NCI-H526 treated with DMSO at 0.1 percent for 48 hours (cell line): ENCODE results near the gene THYN1.
"Not testable (repeated sequence)": the region's sequence is repeated elsewhere in the genome, so short reads cannot be mapped to it uniquely, and the experiment has no call there.

Experiments
- DNase-seq: peaks from one replicate; lab custom pipeline; 2025; lab: John Stamatoyannopoulos, UW

The THYN1 gene

DNA sequence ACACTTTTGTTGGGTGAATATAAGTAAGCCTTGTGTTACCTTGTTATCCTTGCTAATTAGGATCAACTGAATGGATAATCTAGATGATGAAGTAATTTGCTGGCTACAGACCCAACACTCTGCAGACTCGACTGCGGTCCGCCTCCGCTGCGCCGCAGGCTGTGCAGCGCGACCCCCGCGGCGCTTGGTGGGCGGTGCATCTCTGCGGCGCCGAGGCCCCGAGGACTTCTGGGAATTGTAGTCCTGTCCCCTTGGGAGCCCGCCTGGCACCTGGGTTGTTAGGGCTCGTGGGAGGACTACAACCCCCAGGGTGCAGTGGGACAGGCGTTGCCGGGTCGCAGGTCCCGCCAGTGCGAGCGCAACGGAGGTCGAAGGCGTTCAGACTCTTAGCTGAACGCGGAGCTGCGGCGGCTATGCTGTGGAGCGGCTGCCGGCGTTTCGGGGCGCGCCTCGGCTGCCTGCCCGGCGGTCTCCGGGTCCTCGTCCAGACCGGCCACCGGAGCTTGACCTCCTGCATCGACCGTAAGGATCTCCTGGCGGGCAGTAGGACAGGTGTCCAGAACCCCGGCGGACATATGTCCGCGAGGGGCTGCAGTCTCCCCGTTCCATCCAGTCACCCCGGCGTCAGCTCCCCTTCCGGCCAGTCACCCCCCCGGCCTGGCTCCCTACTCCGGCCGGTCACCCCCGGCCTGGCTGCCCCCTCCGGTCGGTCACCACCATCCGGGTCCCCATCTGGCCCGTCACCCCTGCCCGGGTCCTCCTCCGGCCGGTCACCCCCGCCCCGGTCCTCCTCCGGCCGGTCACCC, at the start of gene THYN1, which contains the start of gene ACAD8:
THYN1 (minus strand) TSS at position 165 of the 806 bp plus-strand sequence. CDS start 470 bp downstream, outside the sequence.
ACAD8 (plus strand) TSS at position 381 of the 806 bp plus-strand sequence; CDS start at position 414, 33 bp downstream.
- peak; percentile 99 for DNase-seq

DNA sequence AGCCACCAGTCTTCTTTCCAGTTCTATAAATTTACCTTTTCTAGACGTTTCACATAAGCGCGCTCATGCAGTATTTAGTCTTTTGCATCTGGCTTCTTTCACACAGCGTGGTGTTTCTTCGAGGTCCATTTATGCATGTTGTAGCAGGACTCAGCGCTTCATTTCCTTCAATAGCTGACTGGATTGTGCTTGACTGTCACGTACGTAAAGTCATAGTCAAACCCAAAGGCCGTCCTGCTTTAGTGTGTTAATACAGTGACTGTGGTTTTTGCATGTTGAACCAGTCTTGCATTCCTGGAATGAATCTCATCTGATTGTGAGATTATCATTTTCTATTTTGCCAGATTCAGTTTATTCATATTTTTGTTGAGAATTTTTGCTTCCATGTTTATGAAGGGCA, 41.5 kb upstream of the THYN1 start:
- DNase-seq = no peak

DNA sequence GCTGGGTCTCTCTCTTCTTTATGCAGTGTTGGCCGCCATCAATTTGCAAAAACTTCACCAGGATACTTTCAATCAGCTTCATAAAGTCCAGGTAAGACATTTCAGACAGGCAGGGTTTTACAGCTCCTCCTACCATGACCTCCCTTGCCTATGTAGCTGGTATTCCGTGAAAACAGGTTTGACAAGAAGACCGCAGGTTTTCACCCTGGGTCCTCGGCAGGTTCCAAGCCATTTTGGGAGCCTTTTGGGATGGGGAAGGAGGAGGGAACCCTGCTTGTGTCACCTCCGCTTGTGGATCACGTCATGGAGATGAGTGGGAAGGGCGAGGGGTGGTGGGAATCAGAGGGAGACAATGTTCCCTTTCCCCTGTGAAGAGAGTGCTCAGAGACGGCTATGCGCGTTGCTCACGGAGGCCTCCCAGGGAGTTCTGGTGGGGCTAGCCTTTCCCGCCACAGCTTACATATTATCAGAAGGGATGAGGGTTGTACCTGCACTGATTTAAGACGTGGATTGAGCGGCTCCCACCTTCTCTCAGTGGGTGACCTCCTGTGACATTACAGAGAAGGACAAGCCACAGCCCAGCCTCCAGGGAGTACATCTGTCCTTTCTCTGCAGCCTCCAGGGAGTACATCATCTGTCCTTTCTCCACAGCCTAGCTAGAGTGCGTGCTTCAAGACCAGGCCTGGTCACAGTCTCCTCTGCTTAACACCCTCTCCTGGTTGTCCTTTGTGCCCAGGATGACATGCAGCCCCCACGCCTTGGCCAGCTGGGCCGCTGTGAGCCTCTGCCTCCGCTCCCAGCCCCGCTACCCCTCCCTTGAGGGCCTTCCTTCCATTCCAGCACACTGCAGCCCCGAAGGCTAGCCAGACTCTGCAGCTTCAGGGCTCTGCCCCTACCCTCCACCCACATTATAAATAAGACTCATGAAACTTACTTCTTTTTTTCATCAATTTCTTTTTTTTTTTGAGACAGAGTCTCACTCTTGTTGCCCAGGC, 40.3 kb upstream of the THYN1 start:
- DNase-seq = no peak

DNA sequence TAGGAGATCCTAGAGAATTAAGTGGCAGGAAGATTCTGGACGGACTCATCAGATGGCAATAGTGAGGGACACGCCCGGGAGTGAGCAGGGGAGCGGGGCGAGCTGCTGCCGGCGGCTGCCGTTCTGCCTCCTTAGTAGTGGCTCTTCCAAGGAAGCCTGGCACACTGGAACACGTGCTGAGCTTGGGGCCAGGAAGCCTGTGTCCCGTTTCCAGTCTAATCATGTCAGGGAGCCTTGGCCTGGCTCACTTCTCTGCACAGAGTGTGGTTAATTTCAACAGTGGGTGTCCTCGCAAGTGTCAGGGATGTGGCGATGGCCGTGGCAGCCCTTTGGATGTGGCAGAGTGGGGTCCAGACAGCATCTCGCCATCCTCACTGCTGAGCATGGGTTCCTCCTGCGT, 39.5 kb upstream of the THYN1 start:
- DNase-seq = no peak

DNA sequence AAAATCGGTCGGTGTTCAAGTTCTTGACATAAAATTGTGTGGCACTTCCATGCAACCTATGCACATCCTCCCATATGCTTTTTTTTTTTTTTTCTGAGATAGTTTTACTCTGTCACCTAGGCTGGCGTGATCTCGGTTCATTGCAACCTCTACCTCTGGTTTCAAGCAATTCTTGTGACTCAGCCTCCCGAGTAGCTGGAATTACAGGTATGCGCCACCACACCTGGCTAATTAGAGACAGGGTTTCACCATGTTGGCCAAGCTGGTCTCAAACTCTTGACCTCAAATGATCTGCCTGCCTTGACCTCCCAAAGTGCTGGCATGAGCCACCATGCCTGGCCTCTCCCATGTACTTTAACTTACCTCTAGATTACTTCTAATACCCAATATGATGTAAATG, 38.0 kb upstream of the THYN1 start:
- DNase-seq = no peak

DNA sequence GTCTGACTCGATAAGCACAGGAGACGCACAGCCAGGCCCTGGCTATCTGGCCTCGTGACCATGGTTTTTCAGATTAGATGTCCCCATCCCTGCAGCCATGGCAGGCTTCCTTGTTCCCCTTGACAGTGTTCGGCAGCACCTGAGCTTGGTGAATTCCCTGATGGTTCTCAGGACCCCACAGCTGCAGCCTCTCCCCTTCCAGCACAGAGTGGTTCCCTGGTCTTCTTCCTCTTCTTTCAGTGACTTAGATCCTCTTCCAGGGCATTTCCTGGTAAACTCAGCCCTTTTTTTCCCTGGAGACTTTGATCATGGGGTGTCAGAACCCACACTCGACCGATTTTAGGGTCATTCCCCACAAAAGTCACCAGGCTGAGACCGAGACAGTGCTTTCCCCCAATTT, 37.5 kb upstream of the THYN1 start:
- no peak for DNase-seq

DNA sequence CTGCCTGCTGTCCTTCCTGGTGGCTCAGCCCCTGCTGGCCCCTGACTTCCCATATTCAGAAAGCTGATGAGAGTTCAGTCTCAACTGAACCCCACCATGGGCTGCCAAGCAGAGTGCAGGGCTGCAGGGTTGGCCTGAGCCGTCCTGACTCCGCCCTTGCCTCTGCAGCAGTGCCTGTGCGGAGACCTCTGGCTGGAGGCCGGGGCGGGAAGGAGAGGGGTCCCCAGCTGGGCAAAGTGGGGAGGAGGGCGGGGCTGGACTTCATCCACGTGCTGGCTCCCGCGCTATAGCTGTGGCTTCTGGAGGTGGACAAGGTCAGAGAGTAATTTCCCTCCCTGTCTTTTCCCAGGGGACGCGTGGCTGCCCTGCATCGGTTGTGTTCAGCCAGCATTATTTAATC, 36.6 kb upstream of the THYN1 start:
- DNase-seq = no peak

DNA sequence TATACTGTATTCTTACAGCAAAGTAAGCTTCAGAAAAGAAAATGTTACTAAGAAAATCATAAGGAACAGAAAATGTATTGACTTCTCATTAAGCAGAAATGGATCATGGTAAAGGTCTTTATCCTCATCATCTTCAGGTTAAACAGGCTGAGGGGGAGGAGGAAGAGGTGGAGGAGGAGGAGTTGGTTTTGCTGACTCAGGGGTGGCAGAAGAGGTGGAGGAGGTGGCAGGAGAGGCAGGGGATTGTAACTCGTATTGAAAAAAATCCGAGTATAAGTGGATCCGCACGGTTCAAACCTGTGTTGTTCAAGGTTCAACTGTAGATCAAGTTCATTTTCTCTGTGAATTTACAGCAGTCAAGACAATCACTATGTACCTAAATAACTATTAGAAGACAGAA, 36.0 kb upstream of the THYN1 start:
- no peak for DNase-seq

DNA sequence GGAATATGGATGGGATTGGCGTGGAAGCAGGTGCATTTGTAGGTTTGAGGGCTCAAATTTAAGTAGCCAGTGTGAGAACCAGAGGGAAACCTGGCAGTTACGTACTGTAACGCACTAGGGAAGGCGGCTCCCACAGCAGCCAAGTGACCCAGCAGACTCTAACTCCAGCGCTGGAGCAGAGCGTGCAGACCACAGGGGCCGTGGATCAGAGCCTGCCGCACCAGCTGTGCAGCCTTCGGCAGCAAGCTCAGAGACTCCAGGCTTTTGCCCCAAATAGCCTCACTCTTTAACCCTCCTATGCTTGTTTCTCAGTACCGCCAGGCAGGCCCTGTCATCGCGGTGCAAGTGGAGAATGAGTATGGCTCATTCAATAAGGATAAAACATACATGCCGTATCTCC, 35.3 kb upstream of the THYN1 start:
- DNase-seq = no peak

DNA sequence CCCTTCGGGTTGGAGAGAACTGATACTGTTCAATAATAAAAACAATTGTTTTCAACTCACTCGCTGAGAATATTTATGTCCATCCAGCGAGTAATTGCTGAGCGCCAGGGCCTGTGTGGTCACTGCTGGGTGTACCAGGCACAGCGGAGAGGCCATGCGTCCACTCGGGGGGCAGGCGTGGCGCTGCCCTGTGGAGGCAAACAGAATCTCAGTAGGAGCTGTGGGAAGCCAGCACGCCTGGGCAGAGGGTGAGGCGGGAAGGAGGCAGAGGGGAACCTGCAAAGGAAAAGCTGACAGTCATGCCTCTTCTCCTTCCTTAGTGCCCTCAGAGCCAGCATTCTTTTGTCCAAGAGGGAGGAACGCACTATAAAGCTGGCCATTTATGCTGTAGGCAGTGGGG, 34.4 kb upstream of the THYN1 start:
- no peak for DNase-seq

DNA sequence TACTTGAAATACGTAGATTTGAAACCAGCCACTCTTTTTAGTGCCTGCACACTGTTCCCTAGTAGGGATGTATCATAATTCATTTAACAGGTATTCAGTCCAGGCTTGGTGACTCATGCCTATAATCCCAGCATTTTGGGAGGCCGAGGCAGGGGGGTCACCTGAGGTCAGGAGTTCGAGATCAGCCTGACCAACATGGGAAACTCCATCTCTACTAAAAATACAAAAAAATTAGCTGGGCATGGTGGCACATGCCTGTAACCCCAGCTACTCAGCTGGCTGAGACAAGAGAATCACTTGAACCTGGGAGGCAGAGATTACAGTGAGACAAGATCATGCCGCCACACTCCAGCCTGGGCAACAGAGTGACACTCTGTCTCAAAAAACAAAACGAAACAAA, 31.2 kb upstream of the THYN1 start:
- not testable (repeated sequence) for DNase-seq

DNA sequence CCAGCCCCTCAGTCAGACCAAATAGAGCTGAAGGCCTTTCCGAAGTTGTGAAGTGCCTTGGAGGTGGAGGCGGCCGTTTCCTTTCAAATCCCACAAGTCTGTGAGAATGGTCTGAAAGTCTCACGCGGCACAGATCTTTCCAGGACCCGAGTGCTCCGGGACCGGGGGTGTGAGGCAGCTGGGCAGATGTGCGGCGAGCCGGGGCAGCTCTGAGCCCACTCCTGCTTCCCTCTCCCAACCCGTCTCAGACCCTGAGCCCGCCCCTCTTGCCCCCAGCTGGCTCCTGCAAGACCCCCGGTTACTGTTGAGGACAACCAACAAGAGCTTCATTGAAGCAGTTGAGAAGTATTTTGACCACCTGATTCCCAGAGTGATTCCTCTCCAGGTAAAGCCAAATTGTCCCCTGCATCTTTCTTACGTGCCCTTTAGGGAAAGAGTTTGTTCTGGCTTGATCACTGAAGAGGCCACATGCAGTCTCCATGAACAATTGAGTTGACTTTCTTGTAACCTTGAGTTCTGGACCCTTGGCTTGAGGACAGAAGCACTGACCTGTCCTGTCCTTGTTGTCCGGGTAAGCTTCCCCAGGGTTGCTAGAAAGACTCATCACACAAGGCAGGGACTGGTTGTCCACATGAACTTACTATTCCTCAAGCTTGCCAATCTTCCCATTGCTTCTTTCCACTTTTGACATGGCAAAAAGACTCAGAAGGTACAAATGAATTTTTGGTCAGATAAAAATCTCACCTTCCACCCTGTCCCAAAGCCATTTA, 30.5 kb upstream of the THYN1 start:
- DNase-seq = no peak

DNA sequence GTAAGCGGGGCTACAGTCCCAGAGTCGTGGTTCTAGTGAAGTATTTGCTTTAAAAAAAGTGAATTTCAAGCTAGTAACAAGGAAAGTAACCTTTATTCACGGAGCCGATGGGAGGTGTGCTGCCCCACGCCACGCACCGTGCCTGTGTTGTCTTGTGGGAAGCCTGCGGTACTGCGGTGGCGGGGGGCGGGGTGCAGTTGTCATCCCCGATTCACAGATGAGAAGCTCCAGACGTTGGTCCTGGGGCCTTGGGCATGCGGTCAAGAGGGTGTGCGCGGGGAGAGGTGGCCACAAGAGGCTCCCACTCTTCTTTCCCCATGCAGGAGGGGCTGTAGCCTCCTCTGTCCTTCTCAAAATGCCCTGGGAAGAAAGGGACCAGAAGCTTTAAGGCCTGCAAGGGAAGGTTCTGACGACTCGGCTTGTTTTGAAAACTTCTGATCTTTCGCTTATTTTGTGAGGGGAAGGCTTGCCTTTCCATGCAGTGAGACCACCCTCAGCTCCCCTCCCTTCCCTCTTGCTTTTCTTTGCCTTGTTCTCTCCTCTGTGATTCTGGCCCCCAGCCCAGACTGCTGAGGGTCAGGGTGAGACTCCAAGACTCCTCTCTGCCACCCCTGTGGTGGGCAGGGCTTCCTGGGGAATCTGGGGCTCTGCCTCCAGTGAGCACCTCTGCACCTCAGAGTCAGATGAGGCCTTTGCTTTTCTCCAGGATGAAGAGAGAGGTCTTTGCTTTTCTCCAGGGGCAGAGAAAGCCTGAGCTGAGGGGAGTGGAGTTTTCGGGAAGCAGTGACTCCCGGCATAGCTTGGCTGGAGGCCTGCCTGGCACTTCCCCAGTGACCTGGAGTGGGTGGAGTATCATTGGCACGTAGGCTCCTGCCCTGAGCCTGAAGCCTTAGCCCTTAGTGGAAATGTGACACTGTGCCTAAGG, 29.2 kb upstream of the THYN1 start:
- DNase-seq = no peak

DNA sequence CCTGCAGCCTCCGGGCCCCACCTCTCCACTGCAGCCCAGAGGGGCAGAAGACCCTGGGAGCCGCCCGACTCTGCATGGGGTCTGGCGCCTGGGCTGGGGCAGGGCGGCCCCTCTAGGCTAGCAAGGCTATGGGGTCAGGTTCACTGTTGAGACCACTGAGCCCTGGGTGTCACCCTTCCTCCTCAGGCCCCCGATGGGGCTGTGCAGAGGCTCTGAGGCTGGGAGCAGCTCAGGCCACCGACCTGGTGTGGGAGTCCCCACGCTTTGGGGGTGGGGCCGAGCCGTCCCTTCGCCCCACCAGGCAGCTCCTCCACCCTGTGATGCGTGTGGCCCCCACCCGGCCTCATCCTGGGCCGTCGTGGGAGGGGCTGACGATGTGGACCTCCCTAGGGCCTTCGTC, 28.5 kb upstream of the THYN1 start:
- not testable (repeated sequence) for DNase-seq

DNA sequence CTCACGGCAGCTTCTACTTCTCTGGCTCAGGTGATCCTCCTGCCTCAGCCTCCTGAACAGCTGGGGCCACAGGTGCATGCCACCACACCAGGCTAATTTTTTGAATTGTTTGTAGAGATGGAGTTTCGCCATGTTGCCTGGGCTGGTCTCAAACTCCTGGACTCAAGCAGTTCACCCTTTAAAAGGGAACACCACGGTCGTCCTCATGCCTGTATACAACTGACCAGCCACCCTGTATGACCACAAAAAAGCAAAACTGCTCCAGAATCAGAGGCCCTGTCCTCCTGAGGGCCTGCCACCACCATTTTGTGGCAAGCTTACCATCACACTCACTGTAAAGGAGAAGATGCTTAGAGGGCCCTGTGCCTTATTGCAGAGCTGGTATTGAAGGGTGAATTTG, 25.2 kb upstream of the THYN1 start:
- no peak for DNase-seq

DNA sequence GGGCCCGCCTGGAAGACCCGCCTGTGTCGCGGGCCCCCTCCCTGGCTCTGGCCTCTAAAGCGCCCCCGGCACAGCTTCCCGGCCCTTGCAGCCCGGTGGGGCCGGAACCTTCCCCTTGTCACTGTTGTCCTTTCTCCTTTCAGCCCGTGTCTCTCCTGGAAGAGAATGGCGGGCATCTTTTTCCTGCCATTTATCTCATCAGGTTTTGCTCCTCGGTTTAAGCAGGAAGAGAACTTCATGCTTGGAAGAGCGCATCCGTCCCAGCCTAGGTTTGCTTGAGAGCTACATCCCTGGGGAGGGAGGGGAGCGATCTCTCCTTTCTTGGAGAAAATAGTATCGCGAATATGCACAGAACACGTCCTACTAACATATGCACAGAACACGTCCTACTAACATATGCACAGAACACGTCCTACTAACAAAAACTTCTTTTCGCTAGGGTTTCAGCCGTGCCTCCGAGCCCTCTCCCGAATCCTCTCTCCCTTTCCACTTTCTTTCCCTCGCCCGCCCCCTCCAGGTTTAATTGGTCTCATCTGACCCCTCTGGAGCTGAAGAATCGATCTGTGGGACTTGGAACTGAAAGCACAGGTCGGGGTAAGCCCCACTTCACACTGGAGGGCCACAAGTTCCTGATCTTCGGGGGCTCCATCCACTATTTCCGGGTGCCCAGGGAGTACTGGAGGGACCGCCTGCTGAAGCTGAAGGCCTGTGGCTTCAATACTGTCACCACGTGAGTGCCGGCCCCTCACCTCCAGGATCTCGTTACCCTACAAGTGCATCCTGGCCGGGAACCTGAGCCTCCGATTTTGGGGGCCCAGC, 24.2 kb upstream of the THYN1 start:
- no peak for DNase-seq

DNA sequence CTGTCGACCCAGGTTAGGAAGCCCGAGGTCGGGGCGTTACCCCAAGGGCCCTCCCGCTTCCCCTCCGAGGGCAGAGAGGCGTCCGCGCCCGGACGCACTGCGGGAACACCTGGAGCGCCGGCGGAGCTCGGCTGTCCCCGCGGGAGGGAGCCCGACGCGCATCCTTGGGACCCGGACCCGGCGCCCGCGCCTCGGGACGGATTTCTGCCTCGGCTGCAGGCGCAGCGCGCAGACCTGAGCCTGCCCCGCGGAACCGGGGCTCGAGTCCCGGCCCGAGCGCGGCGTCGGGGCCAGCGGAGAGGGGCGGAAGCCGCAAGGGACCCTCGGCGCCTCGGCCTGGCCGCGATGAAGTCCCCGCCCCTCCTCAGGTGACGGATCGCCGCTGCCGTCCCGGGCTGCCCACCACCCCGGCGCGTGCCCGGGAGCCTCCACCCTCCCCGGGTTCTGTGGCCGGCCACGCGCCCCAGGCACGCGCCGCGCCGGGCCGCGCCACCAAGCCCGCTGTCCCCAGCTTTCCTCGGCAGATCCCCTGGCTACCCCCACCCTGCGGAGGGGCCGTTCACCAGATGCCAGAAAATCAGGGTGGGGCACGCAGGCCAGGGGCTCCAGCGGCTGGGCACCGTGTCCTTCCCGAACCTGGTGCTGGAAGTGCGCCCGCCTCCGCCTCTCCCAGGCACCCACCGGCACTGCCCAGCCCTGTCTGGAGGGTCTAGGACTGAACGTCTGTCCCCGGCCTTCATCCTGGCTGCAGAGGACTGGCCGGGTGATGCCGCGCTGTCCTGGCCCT, 23.4 kb upstream of the THYN1 start:
- no peak for DNase-seq

DNA sequence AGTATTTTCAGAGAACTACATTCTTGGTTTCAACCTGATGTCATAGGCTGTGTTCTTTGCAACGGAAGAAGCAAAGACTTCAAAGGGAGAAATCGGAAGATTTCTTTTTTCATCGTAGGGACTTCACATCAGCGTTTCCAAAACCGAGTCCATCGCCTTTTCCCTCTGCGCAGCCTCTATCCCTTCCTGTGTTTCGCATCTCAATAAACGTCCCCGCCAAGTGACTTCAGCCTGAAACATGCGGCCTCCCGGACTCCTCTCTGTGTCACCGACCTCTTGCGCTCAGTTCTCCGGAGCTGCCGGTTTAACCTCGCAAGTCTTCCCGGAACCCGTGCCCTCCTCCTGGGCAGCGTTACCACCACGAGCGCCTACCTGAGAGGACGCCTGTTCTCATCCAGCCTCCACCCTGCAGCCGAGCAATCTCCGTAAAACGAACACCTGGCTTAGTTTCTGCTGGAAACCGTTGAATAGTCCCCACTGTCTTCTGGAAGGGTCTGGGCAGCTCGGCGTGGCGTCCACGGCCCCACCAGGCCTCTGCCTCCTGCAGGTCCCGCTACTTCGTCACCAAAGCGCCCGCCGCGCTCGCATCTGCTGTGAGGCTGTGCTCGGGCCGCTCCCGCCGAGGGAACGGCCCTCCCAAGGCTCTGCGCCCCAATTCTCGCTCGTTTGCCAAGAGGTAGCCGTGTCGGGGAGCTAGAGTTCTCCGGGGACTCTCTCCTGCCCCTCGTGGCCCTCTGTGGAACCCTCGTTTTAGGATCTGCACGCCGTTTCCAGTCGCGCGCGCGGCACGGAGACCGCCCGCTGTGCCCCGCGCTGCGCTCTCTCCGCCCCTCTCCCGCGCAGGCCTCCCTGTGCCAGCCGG, 22.6 kb upstream of the THYN1 start, which contains the start of gene GLB1L3:
GLB1L3 (plus strand) TSS at position 846 of the 862 bp plus-strand sequence. CDS start 362 bp downstream, outside the sequence.
- DNase-seq = peak; percentile 87
